ENCODE data around the gene PHLDA2.

The PHLDA2 gene

GRCh38 chr11:2927851-2928604 lies 1.2 kb downstream of the PHLDA2 start:
- DNase-seq = no peak

DNA sequence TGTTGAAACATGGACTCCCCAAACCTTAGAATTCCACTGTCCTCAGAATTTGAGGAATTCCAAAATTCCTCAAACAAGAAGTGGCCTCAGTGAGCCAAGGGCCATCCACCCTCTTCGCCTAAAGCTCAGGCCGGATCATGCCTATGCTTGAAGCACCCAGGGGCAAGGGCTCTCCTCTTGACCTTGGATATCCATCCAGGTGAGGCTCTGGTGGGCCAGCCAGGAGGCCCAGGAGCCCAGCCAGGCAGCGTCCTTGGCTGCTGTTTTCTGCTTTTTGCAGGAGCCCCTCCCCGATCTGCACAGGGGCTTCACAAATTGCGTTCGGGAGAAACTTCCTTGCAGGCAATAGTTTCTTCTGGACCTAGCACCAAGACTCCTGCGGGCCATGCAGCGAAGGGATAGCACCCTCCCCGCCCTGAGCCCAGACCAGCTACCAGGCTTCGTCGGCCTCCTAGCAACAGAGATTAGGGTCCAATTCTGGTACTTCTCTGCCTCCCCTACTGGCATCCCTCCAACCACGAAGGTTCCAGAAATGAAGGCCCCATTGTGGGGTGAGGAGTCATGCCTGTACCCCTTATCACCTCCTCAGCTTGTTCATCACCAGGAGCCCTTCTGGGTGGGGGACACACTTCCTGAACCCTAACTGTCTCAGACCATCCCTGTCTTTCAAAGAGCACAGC lies 2.0 kb downstream of the PHLDA2 start:
- no peak for DNase-seq

DNA sequence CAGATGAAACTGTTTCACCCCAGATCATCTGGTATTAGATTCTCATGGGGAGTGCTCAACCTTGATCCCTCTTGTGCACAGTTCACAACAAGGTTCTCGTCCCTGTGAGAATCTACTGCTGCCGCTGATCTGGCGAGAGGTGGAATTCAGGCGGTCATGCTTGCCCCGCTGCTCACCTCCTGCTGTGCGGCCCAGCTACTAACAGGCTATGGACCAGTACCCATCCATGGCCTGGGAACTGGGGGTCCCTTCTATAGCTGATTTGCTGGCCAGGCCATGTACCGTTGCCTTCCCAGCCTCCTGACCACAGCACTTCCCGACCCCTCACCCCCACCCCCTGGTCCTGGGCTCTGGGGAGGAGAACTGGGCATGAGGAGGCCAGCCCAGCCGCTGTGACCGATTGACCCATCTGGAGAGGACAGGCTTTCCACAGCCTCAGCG lies 2.6 kb downstream of the PHLDA2 start:
- DNase-seq = no peak

DNA sequence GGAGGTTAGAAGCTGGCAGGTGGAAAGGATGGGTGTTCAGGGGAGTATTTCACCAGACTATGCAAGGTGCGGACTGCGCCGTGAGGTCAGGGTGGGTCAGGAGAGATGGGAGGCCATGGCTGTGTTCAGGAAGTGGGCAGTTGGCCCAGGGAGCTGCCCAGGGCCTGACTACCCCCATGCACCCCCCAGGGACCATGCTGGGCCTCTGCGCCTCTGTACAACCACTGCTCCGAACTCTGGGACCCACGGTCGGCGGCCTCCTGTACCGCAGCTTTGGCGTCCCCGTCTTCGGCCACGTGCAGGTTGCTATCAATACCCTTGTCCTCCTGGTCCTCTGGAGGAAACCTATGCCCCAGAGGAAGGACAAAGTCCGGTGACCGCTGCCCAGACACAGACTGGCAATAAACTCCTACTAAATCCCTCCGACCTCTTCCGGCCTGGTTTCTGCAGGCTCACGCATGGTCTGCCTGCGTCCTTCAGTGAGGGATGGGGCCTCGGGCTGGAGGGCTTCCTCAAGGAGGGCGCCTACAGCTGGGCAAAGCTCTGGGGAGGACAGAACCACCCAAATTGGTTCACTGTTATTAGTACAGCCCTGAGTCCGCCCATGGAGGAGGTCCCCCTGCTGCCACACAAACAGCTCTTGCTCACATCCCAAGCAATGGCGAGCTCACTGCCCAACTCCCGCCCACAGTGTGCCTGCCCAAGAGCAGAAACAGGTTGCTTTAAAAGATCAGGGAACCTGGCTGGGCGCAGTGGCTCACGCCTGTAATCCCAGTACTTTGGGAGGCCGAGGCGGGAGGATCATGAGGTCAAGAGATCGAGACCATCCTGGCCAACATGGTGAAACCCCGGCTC lies 4.2 kb downstream of the PHLDA2 start:
- no peak for DNase-seq

- DNase-seq = no peak
These were observed 4.8 kb downstream of the PHLDA2 start for GRCh38 chr11:2924381-2924780.

GRCh38 chr11:2923446-2924375 lies 5.5 kb downstream of the PHLDA2 start:
- DNase-seq = no peak

DNA sequence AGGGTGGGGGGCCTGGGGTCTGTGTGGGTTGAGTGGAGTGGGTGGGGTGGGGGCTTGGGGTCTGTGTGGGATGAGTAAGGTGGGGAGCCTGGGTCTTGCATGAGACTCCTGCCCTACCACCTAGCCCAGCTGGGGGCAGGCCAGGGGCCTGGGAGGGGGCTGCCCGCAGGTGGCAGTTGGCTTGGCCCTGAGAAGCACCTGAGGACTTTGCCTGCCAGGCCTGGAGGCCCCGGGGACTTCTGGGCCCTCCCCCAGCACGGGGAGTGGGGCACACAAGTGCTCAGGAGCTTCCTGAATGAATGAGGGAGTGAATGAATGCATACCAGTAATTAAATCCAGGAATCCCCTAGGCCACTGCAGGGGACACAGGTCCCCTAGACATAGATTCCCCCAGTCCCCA lies 6.6 kb downstream of the PHLDA2 start:
- DNase-seq = no peak

DNA sequence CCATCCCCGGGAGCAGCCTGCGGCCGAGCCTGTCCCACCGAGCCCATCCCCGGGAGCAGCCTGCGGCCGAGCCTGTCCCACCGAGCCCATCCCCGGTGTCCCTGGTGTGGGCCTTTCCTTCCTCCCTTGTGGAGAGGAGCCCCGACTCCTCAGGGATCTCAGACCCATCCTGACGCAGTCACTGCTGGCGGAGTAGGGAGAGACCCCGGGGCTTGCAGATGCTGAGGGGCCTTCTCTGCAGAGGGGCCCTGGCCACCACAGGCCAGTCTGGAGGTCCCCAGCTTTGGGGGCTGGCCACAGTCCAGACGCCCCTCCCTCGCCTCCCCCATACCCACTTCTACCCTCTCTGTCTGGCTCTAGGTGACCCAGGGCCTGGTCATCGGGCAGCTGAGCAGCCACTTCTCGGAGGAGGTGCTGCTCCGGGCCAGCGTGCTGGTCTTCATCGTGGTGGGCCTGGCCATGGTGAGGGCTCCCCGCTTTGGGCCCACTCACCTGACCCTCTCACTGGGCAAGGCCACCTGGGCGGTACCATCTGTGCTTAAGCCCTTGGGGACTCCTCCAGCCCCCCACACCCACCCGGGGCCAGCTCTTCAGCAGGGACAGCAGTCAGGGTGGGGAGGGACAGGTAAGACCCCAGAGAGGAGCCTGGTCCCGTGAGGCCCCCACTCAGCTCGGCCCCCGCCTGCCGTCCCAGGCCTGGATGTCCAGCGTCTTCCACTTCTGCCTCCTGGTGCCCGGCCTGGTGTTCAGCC lies 7.3 kb downstream of the PHLDA2 start:
- no peak for DNase-seq

- DNase-seq = no peak
These were observed 8.0 kb downstream of the PHLDA2 start for GRCh38 chr11:2921261-2921660.

DNA sequence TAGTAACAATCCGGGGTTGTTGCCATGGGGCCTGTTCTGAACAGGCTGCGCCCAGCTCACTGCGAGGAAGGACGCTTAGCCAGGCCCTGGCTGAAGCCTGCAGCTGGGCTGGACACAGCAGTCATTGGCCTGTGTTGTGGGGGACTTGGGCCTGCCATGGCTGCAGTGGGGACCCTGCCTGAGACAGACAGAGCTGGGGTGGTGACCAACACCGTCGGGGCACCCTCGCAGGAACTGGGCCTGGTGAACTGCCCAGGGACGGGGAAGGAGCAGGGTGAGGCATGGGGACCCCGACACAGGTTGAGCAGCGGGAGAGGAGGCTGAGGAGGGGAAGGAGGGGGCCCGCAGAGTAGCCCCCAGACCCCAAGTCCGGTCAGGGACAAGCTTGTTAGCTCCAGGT lies 8.9 kb downstream of the PHLDA2 start:
- no peak for DNase-seq

GRCh38 chr11:2919837-2920236 lies 9.4 kb downstream of the PHLDA2 start:
- DNase-seq = no peak

DNA sequence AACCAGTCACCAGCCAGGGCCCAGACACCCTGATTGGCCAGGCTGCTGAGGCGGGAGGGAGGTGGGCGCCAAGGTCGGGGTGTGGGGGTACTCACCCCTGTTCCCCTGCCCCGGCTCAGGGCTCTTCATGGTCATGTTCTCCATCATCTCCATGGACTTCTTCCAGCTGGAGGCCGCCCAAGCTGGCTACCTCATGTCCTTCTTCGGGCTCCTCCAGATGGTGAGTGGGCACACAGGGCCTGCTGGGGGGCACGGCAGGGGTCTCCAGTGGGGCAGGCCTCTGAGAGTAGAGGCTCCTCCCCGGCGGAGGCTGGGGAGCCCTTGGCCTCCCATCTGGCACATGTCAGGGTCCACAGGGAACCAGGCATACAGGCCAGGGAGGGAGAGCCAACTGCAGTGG lies 10.0 kb downstream of the PHLDA2 start:
- DNase-seq = no peak

- DNase-seq = no peak
These were observed 11.3 kb downstream of the PHLDA2 start for GRCh38 chr11:2917842-2918490.

DNA sequence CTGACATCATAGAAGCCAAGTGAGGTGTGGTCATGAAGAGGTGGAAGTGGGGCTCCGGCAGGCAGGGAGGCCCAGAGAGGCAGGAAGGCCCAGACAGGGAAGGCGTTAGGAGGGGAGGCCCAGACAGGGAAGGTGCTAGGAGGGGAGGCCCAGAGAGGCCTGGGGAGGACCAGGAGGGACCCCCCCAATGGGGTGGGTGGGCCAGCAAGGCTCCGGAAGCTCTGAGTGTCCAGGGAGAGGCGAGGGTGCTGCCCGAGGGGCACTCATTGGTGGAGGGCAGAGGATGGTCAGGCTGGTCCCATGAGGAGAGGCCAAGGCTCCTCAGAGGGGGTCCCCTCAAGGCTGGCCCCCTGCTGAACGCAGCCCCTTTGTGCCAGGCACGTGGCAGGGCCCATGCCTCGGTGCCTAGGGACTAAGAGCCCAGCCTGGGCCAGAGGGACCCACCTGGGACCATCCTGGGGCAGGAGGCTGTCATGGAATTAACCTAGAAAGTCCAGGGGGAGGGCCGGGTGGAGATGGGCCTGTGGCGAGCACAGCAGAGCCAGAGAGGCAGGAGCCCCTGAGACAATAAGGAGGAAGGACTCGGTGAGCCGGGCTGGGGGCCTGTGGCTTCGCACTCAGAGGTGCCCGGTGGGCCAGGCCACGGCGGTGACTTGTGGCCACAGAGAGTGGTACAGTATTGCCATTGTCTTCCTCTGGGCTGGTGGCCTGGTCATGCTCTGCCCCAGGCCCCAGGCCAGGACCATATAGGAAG lies 12.2 kb downstream of the PHLDA2 start:
- DNase-seq = no peak

- DNase-seq = no peak
These were observed 12.9 kb downstream of the PHLDA2 start for GRCh38 chr11:2916114-2916891.

GRCh38 chr11:2915473-2915872 lies 13.7 kb downstream of the PHLDA2 start:
- DNase-seq = no peak

GRCh38 chr11:2914455-2915195 lies 14.6 kb downstream of the PHLDA2 start:
- no peak for DNase-seq

GRCh38 chr11:2913776-2914175 lies 15.4 kb downstream of the PHLDA2 start:
- no peak for DNase-seq

DNA sequence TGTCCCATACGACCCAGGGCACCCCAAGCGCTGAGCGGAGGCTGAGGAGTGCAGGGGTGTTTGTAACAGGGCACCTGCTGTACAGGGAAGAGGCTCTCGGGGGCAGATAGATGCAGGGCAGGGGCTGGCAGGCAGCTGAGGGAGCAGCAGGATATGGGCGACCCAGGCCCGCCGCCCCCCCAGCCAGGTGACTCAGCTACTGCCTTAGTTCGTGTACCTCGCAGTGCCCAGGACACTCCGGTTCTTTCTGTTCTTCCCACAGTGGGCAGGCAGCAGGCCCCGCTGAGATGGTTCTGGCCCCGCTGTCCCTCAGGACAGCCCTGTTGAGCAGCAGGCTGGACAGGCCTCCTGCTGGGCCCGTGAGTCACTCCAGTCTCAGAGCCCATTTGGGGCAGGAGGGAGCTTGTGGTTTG lies 16.2 kb downstream of the PHLDA2 start:
- no peak for DNase-seq

All from NCI-H446 (cell line).